HG02981 (cell line): Measurements from ENCODE around the gene EML3.
"Not testable (repeated sequence)": the region's sequence is repeated elsewhere in the genome, so short reads cannot be mapped to it uniquely, and the experiment has no call there.

Source experiments
- ATAC-seq: cut with Tn5 transposase; IDR thresholded peaks from one replicate; pipeline ENCODE4 v1.9.1; 2021; ENCODE audit warnings: mild to moderate bottlenecking, moderate library complexity; ENCODE audit not compliant: unreplicated experiment

Gene EML3

DNA sequence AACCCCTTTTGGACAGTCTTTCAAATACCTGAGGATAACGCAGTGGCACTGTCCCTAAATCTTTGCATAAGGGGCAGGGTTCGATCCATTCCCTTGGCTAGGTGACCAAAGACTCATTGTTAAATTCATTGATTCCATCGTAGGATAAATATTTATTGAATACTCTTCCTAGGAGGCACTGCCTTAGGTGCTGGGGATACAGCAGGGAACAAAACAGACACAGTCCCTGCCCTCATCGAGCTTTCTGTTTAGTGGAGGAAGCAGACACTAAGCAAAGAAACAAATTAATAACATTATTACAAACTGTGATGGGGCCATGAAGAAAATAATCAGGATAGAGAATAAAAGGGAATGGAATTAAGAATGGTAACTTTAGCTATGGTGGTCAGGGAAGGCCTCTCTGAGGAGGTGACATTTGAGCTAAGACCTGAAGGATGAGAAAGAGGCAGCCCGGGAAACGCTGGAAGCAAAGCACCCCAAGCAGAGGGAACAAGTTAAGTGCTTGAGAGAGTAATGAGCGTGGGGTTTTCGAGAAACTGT, 8.5 kb upstream of the EML3 start:
- ATAC-seq = no peak

DNA sequence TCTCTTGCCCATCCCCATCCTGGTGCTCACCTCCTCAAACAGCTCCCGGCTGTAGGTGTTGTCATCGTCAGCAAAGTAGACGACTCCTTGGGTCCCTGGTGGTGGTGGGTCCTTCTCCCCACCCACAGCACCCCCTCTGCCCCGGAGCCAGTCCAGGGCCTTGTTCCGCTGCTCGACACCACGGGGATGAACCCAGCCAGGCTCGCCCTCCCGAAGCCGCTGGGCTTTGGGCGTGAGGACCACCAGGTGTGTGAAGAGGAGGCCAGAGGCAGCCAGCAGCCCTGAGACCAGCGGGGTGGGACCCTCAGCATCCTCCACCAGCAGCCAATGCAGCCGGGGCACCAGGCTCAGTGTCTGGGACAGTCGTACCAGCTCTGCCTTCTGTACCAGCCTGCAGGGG, 4.4 kb upstream of the EML3 start:
- ATAC-seq = not testable (repeated sequence)

DNA sequence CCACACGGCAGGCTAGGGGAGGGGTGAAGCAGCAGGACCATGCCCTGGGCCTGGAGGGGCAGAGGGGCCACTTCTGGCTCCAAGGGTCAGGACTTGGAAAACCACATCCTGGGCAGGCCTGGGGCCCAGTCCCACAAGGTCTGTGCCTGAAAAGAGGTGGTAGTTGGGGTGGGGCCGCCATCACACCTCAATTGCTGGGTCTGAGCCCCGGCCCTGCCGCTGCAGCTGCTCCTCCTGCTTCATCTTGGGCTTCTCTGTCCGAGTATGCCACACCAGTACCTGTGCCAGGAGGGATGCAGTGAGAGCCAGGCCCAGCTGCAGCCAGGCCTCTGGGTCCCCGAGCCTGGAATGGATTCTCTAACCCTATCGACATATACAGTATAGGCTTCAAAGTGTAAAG, 2.9 kb upstream of the EML3 start:
- no peak for ATAC-seq

DNA sequence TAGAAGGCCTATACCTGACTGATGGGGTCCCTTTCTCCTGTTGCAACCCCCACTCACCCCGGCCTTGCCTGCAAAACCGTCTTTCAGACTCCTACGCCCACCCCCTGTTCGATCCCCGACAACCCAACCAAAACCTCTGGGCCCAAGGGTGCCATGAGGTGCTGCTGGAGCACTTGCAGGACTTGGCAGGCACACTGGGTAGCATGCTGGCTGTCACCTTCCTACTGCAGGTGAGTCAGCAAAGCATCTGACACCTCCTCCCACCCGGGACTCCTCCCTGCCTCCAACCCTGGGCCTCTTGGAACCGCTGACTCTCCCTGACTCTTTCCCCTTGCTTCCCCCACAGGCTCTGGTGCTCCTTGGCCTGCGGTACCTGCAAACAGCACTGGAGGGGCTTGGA, 1.7 kb upstream of the EML3 start:
- no peak for ATAC-seq

DNA sequence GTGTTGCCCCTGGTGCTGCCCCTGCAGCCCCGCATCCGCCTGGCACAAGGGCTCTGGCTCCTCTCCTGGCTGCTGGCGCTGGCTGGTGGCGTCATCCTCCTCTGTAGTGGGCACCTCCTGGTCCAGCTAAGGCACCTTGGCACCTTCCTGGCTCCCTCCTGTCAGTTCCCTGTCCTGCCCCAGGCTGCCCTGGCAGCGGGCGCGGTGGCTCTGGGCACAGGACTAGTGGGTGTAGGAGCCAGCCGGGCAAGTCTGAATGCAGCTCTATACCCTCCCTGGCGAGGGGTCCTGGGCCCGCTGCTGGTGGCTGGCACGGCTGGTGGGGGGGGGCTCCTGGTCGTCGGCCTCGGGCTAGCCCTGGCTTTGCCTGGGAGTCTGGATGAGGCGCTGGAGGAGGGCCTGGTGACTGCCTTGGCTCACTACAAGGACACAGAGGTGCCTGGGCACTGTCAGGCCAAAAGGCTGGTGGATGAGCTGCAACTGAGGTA, 760 bp upstream of the EML3 start:
- ATAC-seq = no peak

GRCh38 chr11:62611705-62612365, 740 bp downstream of the EML3 start:
- ATAC-seq = peak; percentile 15

DNA sequence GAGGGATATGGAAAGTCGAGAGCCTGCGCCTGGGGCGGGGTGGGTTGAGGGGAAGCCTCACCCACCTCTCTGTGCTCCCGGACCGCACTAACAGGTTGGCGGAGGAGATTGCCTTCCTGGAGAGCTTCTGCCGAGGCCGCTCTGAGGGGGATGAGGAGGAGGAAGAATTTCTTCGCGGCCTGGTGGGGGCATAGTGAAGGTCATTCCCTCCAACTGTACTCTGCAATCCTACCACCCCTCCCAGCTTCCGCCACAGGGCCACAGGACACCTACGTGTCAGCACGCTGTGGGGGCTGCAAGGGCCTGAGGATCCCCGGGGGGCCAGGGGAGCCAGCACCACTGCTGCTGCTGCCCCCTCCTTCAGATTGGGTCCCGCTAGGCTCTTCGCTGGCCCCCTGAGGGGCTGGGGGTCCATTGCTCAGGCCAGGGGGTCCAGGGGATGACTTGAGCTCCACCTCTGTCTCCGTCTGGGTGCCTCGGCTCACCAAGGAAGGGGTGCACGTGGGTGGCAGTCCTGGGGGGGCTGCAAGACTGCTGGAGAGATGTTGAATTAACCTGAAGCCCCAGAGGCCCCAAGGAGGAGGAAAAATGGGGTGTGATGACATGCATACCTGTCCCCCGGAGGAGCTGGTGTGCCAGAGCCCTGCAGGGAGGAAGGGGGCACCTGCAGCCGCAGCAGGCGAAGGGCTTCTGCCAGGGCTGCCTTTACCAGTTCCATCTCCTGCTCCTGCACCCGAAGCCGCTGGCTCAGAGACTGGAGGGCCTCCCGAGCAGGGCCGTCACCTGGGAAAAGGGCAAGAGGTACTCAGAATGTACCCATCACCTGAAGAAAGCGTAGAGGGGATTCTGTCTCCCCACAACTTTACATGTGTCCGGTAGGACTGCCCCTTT, 1.5 kb downstream of the EML3 start:
- no peak for ATAC-seq

DNA sequence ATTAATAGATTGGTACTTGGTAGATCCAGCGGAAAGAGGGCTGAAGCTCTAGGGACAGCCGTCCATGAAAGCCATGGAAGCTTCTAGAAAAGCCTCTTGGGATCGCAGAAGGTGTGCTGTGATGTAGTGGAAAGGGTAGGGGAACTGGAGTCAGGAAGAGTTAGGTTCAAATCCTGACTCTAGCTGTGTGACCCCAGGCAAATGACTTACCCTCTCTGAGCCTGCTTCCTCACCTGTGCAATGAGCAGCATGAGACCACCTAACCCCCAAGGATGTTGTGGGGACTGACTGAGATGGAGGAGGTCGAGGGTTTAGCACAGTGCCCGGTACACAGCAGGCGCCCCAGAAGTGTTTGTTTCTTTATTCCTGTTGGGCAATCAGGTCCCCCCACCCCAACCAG, 2.2 kb downstream of the EML3 start:
- ATAC-seq = no peak

- ATAC-seq = no peak
Observed at GRCh38 chr11:62608776-62609175, 3.8 kb downstream of the EML3 start.

DNA sequence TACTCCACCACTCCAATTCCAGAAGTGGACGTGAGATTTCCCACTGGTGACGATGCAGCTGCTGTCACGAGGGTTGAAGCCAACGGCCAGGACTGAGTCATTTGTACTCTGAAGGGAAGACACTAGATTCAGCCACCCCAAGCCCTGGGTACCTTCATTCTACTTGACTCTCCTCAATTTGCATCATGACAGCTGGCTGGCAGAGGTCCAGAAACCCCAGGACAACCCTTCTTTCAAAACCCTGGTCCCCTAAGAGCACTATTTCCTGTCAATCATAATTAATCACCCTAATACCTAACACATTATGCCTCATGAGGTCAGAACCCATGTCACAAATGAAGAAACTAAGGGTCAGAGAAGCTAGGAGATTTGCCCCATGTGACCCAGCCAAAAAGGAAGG, 4.9 kb downstream of the EML3 start:
- ATAC-seq = no peak

DNA sequence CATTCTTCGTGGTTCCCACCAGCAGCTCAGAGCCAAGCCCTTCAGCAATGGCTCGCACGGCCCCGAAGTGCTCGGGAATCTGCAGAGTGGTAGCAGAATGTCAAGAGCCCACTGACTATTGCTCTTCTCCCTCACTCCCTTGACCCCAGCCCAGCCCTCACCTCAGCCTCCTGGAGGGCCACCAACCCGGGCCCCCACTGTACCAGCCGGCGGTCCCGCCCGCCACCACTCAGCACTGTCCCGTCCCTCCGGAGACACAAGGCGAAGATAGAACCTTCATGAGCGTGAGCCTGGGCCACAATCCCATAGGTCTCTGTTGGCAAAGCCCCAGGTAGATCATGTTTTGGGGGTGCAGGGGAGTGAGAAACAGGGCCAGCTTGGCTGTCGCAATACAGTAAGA, 6.7 kb downstream of the EML3 start:
- no peak for ATAC-seq

DNA sequence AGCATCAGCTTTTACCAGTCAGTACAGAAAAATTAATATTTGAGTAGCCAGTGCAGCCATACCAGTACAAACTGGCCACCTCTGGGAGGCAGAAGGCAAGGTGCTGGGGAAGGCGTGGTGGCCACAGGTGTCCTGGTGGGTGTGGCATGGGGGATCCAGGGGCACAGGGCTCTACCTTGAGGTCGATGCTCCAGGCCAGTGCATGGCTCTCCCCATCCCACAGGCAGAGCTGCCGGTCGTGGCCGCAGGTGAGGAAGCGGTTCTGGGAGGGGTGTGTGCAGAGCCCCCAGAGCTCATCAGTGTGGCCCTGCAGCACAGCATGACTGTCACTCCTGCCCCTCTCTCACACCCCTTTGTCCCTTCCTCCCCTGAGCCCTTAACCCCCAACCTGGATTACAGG, 7.1 kb downstream of the EML3 start:
- ATAC-seq = no peak

DNA sequence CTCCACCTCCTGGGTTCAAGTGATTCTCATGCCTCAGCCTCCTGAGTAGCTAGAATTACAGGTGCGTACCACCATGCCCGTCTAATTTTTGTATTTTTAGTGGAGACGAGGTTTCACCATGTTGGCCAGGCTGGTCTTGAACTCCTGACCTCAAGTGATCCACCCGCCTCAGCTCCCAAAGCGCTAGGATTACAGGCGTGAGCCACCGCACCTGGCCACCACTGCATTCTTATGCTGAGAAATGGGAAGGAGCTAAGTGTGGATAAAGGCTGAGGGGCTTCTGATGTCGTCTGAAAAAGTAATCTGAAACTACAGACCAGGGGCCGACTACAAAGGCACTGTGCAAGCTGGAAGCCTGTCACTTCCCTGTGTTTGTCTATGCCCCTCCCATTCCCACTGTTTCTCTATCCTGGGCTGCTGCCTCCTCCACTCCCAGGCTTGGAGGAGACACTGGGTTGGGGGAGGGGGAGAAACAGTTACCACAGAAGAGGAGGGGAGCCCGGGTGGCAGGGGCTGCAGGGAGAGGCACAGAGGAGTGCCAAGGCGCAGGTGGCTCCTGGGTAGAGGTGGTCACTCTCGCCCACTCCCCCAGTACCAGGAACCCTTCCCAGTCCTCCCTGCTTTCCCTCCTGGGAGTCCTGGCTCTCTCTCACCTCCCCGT, 8.0 kb downstream of the EML3 start:
- ATAC-seq = no peak

GRCh38 chr11:62603776-62604299, 8.7 kb downstream of the EML3 start:
- no peak for ATAC-seq

GRCh38 chr11:62603072-62603408, 9.5 kb downstream of the EML3 start:
- ATAC-seq = no peak

- no peak for ATAC-seq
Observed at GRCh38 chr11:62602141-62603071, 10.2 kb downstream of the EML3 start.

- ATAC-seq = peak; percentile 68
Observed at GRCh38 chr11:62601372-62602140, 11.0 kb downstream of the EML3 start, which contains the start of gene MTA2. Gene MTA2 (minus strand): TSS chr11:62601865. CDS start chr11:62601450, 415 bp downstream.

DNA sequence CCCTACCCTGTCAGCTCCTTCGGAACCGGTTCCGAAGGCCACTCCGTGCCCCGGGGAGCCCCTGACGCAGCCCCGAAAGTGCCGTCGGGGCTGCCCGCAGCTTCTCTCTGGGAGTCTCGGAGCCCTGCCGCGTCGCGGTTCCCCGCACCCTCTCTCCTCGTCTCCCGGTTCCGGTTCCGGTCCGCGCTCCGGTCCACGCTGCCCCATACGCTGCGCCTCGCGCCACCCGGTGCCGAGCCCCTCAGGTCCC, 11.5 kb downstream of the EML3 start:
- ATAC-seq = no peak

GRCh38 chr11:62600367-62601121, 12.0 kb downstream of the EML3 start:
- ATAC-seq = no peak
